EL (cell line): ENCODE results near the gene RNPS1.

Source experiments
- DNase-seq: peaks from one replicate; pipeline ENCODE4 v3.0.0-alpha.2; 2016

Gene RNPS1

GRCh38 chr16:2267913-2268666 lies at the start of gene RNPS1:
TSS of gene RNPS1 (minus strand) at chr16:2268126. CDS start at chr16:2264643, 3,483 bp downstream.
- DNase-seq, result peak; percentile 93

- DNase-seq, result no peak
Measured at GRCh38 chr16:2317231-2318020, 49.5 kb upstream of the RNPS1 start.

- DNase-seq, result no peak
Measured at GRCh38 chr16:2308089-2308962, 40.4 kb upstream of the RNPS1 start.

GRCh38 chr16:2299915-2300192 lies 31.9 kb upstream of the RNPS1 start:
- no peak for DNase-seq

GRCh38 chr16:2299121-2299914 lies 31.4 kb upstream of the RNPS1 start:
- DNase-seq, result no peak

GRCh38 chr16:2298621-2299020 lies 30.7 kb upstream of the RNPS1 start:
- no peak for DNase-seq

GRCh38 chr16:2297506-2297860 lies 29.6 kb upstream of the RNPS1 start:
- no peak for DNase-seq

GRCh38 chr16:2296661-2297505 lies 29.0 kb upstream of the RNPS1 start:
- peak; percentile 44 for DNase-seq

GRCh38 chr16:2295056-2295798 lies 27.3 kb upstream of the RNPS1 start:
- DNase-seq, result no peak

GRCh38 chr16:2292221-2292620 lies 24.3 kb upstream of the RNPS1 start:
- no peak for DNase-seq

- DNase-seq, result no peak
Measured at GRCh38 chr16:2289282-2289681, 21.4 kb upstream of the RNPS1 start.

- no peak for DNase-seq
Measured at GRCh38 chr16:2288726-2289125, 20.8 kb upstream of the RNPS1 start.

GRCh38 chr16:2287916-2288547 lies 20.1 kb upstream of the RNPS1 start:
- no peak for DNase-seq

- DNase-seq, result no peak
Measured at GRCh38 chr16:2286550-2286949, 18.6 kb upstream of the RNPS1 start.

- no peak for DNase-seq
Measured at GRCh38 chr16:2285731-2286191, 17.8 kb upstream of the RNPS1 start.

GRCh38 chr16:2284797-2285576 lies 17.1 kb upstream of the RNPS1 start:
- no peak for DNase-seq

- no peak for DNase-seq
Measured at GRCh38 chr16:2284001-2284770, 16.3 kb upstream of the RNPS1 start.

- DNase-seq, result no peak
Measured at GRCh38 chr16:2282866-2283555, 15.1 kb upstream of the RNPS1 start.
